Stimulated activated CD8-positive, alpha-beta memory T cell treated with anti-CD3 and anti-CD28 coated beads, Interleukin-7, amount 100 ng/mL, for 1 hour (primary cell): ENCODE data around the gene PLEKHN1.
"Not testable (repeated sequence)": the region's sequence is repeated elsewhere in the genome, so short reads cannot be mapped to it uniquely, and the experiment has no call there.

Source experiments
- DNase-seq, 2 donors: peaks; one replicate each; pipeline ENCODE4 v3.0.0-alpha.2; 2020; ENCODE audit warnings: low read depth in 2 of 2

PLEKHN1 gene

DNA sequence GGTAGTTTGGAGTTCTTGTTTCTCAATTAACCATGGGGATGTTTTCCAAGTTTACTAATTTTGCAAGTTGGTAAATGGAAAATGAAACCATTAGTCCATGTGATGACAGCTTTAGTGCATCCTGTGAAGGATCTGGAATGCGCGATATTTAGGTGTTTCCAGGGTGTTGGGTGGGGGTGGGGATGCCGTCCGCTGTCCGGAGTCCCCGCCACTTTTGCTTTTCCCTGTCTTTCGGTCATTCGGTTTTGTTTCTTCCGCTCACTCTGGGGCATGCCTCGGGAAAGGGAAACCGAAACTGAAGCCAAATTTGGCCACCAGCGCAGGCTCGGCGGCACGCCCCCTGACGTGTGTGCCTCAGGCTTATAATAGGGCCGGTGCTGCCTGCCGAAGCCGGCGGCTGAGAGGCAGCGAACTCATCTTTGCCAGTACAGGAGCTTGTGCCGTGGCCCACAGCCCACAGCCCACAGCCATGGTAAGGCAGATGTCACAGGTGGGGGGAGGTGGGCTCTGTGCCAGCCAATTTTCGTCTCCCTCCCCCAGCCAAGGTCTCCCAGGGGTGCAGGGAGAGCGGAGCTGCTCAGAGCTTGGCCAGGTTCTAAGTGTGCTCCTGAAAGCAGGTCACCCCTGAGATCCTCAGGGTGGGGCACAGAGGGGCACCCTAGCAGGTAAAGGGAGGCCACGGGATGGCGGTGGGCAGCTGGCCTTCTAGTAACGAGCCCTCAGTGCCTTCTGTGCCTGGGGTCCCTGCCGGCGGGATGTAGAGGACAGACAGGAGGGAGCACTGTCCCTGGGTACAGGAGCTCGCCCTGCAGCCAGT, 47.0 kb downstream of the PLEKHN1 start, which contains the start of gene ISG15:
Gene ISG15 (plus strand): TSS at position 393 of the 817 bp plus-strand sequence. CDS start 77 bp downstream, at position 470.
- DNase-seq, result peak; percentile 72 to 78

DNA sequence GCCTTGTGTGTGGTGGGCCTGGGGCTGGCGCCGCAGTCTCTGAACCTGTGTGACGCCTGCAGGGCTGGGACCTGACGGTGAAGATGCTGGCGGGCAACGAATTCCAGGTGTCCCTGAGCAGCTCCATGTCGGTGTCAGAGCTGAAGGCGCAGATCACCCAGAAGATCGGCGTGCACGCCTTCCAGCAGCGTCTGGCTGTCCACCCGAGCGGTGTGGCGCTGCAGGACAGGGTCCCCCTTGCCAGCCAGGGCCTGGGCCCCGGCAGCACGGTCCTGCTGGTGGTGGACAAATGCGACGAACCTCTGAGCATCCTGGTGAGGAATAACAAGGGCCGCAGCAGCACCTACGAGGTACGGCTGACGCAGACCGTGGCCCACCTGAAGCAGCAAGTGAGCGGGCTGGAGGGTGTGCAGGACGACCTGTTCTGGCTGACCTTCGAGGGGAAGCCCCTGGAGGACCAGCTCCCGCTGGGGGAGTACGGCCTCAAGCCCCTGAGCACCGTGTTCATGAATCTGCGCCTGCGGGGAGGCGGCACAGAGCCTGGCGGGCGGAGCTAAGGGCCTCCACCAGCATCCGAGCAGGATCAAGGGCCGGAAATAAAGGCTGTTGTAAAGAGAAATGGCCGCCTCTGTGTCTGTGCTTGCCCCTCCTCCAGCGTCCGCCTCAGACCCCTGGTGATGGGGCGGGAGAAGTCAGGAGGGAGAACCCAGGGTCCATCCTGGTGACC, 47.8 kb downstream of the PLEKHN1 start:
- DNase-seq, result no peak

DNA sequence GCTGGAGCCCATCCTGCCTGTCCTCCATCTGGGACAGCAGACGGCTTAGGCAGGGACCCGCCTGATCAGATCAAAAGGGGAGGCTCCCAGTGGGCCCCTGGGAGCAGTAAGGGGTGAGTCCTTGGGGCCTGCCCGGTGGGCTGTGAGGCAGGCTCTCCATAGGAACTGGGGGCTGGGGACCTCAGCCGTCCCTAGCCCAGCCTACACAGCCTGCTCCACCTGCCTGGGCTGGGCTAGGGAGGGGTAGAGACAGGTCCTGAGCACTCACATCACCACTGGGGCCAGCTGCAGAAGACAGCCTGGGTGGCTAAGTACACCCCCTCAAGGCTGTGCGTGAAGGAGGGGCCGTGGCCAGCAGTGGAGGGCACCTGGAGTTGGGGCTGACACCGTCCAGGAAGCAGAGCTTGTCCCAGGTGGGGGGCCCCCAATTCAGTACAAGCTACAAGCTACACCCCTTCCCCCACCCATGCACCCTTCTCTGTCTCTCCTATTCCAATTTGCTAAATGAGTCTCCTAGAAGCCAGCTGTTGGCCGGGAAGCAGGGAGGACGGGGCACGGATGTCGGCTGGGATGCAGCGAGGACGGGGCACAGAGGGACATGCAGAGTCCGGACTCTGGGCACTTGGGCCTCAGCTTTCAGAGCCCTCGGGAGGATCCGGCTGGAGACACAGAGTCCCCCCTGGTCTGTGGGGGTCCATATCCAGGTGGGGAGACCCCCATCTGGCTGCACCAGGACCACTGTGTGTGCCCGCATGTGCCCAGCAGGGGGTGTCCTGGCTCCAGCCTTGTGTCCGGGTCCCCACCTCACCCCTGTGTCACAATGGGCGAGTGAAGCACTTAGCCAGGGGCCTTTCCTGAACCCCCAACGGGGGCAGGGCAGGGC, 48.8 kb downstream of the PLEKHN1 start:
- no peak for DNase-seq

DNA sequence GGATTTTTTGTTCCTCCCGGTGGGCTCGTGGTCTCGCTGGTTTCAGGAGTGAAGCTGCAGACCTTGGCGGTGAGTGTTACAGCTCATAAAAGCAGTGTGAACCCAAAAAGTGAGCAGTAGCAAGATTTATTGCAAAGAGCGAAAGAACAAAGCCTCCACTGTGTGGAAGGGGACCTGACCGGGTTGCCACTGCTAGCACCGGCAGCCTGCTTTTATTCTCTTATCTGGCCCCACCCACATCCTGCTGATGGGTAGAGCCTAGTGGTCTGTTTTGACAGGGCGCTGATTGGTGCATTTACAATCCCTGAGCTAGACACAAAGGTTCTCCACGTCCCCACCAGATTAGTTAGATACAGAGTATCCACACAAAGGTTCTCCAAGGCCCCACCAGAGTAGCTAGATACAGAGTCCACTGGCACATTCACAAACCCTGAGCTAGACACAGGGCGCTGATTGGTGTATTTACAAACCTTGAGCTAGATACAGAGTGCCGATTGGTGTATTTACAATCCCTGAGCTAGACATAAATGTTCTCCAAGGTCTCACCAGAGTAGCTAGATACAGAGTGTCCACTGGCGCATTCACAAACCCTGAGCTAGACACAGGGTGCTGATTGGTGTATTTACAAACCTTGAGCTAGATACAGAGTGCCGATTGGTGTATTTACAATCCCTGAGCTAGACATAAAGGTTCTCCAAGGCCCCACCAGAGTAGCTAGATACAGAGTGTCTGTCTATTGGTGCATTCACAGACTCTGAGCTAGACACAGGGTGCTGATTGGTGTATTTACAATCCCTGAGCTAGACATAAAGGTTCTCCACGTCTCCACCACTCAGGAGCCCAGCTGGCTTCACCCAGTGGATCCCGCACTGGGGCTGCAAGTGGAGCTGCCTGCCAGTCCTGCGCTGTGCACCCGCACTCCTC, 51.4 kb downstream of the PLEKHN1 start:
- not testable (repeated sequence) for DNase-seq

DNA sequence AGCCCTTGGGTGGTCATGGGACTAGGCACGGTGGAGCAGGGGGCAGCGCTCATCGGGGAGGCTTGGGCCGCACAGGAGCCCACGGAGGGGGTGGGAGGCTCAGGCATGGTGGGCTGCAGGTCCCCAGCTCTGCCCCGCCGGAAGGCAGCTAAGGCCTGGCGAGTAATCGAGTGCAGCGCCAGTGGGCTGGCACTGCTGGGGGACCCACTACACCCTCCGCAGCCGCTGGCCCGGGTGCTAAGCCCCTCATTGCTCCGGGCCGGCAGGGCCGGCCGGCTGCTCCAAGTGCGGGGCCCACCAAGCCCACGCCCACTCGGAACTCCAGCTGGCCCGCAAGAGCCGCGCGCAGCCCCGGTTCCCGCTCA, 52.0 kb downstream of the PLEKHN1 start:
- DNase-seq, result not testable (repeated sequence)

DNA sequence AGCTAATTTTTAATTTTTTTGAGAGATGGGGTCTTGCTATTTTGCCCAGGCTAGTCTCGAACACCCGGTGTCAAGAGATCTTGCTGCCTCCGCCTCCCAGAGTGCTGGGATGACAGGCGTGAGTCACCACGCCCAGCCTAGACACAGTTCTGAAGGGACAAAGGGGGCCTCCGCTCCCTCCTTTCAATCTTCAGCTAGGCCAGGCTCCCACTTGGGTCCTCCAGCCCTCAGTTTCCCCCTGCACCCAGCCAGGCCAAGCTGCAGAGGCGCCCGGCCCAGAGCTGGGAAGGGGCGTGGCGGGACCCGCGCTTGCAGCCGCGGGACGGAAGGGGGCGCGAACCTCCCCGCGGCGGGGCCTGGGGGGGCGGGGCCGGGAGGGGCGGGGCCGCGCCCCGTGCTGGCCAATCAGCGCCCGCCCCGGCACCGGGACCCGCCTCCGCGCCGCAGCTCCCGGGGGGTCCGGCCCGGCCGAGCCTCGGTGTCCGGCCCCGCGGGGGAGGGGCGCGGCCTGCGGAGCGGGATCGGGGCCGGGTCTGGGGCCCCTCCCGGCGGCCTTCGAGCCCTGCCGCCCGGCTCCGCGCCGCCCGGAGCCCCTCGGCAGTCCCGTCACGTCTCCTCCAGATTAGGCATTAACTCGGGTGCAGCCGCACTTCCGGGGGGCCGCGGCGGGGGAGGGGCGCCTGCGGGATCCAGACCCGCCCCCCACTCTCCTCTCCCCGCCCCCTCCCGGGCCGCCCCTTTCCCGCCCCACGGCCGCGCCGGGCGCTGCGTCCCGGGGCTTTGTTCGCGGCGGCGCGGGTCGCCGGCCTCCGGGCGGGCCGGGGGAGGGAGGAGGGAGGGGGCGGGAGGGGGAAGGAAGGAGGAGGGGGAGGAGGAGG, 53.1 kb downstream of the PLEKHN1 start:
- peak; percentile 62 to 63 for DNase-seq

DNA sequence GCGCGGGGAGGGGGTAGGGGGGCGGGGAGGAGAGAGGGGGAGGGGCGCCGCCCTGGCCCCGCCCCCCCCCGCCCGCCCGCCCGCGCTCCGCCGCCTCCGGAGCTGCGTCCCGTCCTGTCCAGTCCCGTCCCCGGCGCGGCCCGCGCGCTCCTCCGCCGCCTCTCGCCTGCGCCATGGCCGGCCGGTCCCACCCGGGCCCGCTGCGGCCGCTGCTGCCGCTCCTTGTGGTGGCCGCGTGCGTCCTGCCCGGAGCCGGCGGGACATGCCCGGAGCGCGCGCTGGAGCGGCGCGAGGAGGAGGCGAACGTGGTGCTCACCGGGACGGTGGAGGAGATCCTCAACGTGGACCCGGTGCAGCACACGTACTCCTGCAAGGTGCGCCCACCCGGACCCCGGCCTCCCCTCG, 53.7 kb downstream of the PLEKHN1 start, which contains the start of gene AGRN:
Gene AGRN (plus strand): TSS at position 121 of the 405 bp plus-strand sequence. CDS start 53 bp downstream, at position 174.
- no peak for DNase-seq

DNA sequence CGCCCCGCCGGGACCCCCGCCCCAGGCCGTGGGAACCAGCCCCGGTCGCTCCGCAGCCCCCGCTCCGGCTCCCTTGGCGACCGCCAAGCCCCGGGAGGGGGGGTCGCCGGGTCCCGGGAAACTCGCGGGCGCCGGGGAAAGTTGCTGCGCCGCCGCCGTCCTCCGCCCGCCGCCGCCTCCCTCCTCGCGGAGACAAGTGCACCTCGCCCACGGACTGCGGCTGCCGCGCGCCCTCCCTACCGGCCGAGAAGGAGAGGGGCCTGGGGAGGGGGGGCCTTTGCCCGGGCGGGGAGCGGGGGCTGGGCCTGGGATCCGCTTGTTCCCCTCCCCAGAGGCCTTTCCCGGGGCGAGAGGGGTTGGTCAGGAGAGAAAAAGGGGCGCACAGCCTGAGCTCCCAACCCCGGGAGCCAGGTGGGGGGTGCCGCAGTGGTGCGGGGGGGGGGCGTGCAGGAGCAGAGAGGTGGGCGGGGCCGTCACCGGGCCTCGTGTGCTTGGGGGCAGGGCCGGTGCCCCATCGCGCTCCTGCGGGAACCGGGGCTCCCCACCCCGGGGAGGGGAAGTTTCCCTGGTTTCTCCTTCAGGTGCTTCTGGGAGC, 54.2 kb downstream of the PLEKHN1 start:
- no peak for DNase-seq

DNA sequence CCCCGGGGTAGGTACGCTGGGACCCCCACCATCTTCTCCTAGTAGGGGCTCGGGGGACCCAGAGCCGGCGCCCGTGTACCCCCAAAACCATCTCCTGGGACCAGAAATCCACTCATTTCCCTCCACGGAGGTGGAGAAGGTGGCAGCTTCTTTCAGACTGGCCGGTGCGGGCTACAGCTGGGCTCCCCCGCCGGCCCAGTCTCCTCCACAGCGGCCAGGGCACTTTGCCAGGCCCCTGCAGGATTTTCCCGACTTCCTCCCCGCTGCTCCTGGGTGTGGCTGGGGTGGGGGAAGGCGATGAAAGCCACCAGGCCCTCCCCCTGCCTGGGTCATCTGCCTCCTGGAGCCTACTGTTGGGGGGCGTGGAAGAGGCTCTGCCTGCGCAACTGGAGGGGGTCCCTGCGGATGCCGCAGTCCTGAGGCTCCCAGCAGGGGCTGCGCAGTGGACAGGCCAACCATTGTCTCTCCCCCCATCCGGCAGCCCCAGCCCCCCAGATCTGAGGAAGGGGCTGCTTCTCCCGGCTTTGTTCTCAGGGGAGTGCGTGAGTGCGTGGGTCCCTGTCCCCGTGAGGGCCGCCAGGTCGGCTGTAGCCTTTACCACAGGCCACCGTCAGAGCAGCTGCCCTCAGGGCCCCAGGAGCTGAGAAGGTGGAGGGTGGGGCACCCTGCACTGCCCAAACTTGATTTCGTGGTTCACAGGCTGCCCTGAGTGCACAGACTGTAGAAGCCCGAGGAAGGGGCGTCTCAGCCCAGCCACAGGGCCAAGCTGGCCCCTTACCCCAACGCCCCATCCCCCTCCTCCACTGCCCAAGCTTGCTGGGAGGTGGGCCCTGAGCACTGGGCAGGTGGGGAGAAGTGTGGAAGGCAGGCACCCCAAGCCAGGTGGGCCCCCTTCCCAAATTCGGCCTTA, 55.0 kb downstream of the PLEKHN1 start:
- no peak for DNase-seq

DNA sequence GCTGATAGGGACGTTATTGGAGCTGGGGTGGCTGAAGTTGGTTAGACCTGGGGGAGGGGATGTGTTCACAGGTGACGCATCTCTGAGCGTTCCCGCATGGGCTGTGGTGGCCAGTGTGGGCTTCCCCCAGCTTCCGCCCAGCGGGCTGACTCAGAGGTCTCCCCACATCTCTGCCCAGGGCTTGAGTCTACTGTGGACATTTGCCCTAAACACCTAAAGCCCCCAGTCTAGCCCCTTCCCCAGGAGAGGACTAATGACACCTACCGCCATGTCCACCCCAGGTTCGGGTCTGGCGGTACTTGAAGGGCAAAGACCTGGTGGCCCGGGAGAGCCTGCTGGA, 55.6 kb downstream of the PLEKHN1 start:
- DNase-seq, result no peak

DNA sequence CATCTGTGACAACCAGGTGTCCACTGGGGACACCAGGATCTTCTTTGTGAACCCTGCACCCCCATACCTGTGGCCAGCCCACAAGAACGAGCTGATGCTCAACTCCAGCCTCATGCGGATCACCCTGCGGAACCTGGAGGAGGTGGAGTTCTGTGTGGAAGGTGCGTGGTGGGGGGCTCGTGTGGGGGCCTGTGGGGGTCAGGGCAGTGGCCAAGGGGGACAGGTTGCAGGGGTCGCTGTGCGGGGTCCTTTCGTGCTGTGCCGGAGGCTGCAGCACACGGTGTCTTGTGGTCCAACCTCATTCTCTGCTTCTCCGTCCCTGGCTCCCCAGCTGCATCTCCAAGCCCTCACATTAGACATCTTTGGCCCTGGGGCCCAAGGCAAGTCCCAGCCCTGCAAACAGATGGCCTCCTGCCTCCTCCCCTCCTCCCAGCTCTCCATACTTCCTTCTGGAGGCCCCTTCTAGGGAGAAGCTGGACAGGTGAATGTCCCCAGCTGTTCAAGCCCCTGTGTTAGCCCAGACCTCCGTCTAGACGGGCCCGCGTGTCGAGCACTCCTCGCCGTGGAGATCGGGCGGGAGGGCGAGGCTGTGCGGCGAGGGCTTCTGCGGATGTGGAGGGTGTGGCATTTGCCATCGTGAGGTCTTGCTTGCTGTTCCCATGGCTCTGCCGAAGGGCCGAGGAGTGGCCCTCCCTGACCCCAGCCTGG, 56.2 kb downstream of the PLEKHN1 start:
- DNase-seq, result no peak

DNA sequence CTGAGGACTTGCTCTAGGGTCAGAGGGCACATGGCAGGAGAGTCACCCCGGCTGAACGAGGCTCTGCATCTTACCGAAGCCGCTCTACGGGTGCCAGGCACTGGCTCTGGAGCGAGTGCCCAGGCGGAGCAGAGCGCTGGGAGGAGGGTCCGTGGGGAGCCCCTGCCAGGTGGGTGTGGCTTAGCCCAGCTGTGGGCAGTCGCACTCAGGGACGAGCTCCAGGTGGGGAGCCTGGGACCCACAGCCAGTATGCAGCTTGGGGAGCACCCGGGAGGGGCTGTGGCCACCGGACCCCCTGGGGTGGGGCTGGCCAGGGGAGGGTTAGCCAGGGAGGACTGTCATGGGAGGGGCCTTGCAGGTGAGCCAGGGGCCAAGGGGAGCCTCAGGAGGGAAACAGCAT, 57.4 kb downstream of the PLEKHN1 start:
- no peak for DNase-seq

DNA sequence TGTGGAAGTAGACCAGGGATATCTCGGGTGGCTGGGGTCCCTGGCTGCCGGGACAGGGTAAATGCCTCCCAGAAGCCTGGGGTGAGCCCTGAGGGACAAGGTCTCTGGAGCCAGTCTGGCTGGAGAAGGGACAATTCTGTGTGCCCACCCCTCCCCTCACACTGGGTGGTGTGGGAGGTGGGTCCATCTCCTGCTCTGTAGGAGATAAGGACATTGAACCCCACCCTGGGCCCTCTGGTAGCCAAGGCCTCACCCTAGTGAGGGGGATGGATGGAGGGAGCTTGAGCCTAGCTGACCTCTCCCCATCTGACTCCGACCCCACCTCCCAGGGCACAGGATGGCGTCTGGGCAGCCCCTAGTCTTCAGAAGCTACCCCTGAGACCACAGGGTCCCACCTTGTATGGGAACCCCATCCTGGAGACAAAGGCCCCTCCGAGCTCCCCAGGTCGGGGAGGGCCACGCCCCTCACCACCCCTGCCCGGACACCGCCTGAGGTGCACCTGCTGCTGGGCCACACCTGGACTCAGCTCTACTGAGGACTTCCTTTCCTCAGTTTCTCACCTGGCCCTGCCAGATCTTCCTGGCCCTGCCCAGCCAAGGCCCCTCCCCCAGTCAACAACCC, 58.0 kb downstream of the PLEKHN1 start:
- no peak for DNase-seq

DNA sequence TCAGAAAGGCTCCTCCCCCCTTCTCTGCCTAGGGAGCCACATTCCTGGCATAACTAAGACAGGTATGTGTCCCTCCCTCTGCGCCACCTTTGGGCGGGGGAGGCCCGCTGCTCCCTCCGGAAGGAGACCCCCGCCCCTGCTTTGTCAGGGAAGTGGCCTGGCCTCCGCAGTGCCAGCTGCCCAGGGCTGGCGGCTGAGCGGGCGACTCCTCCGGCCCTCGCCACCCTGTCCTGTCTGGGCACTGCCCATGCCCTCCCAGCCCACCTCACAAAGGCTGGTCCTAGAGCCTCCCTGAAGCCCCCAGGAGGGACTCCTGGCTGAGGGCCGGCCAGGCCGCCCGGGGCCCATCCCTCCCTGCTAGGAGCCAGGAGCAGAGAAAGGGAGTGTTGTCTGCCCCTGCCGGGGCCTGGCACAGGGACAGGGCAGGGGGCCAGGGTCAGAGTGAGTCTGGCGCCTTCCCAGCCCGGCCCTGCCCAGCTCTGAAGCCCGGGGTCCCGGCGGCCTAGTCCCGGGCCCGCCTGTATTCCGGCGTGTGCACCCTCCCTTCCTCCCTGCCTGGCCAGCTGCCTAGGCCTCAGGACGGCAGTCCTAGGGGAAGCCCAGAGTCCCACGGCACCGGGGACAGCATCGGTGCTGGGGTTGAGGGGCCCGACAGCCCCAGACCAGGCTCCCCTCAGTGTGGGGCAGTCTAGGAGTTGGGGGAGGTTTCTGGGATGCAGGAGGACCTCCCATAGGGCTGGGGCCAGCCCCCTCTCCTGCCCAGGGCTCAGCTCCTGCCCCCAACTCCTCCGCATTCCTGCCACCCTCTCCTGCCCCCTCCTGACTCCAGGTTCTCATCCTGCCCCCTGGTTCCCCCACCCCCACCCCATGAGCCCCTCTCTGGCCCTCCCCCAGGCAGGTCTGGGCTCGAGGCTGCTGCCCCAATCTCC, 58.8 kb downstream of the PLEKHN1 start:
- DNase-seq, result no peak
